Osteocyte (in vitro differentiated cells): ENCODE results near the gene MARCHF10. TPM values are rescaled to one million over a fixed set of nuclear protein-coding genes. Genes with fewer than 3 reads are reported as not detected.

ENCODE experiments used
- DNase-seq: peaks from one replicate; pipeline ENCODE4 v3.0.0; 2021; ENCODE audit warnings: mixed read lengths; ENCODE audit not compliant: unreplicated experiment; ENCODE audit errors: extremely low spot score
- H3K27ac Mint-ChIP-seq: one replicate; pipeline ENCODE4 v1.8.0; 2021; ENCODE audit warnings: mild to moderate bottlenecking, mixed read lengths; ENCODE audit not compliant: unreplicated experiment
- H3K27me3 Mint-ChIP-seq: one replicate; pipeline ENCODE4 v1.8.0; 2021; ENCODE audit warnings: mixed read lengths; ENCODE audit not compliant: unreplicated experiment
- H3K36me3 Mint-ChIP-seq: one replicate; pipeline ENCODE4 v1.8.0; 2021; ENCODE audit warnings: mixed read lengths; ENCODE audit not compliant: unreplicated experiment
- H3K4me1 Mint-ChIP-seq: one replicate; pipeline ENCODE4 v1.8.0; 2021; ENCODE audit warnings: mixed read lengths; ENCODE audit not compliant: unreplicated experiment
- H3K4me3 Mint-ChIP-seq: one replicate; pipeline ENCODE4 v1.8.0; 2021; ENCODE audit warnings: mild to moderate bottlenecking, moderate library complexity, mixed read lengths; ENCODE audit not compliant: unreplicated experiment
- H3K9me3 Mint-ChIP-seq: one replicate; pipeline ENCODE4 v1.8.0; 2021; ENCODE audit warnings: mixed read lengths; ENCODE audit not compliant: unreplicated experiment
- CTCF ChIP-seq: fragments of 200-600 bp; sonication (generic); IDR thresholded peaks from 2 replicates; pipeline ENCODE4 v1.5.0; 2021; ENCODE audit warnings: antibody characterized with exemption, mild to moderate bottlenecking, moderate library complexity
- total RNA-seq: library from RNA; stranded (reverse); gene quantifications from 2 replicates; pipeline ENCODE4 v1.2.1, GENCODE V29; 2021

MARCHF10 gene
- total RNA-seq, 1 donor from 2014 or later = not detected

GRCh38 chr17:62824290-62825131 is 16.4 kb upstream of the MARCHF10 start:
- Mint-ChIP-seq H3K27me3 (no peaks in the 10 kb centered on the region), H3K4me3 (no peak overlapping the region), H3K4me1 (peaks cover 20% of the 10 kb centered on the region), H3K9me3 (no peaks in the 10 kb centered on the region), H3K36me3 (no peaks in the 10 kb centered on the region), H3K27ac (no peak overlapping the region)
- DNase-seq = peak; percentile 6
- no peak for TF ChIP-seq CTCF

GRCh38 chr17:62823111-62823893 is 15.2 kb upstream of the MARCHF10 start:
- H3K4me3 Mint-ChIP-seq = no peak overlapping the region
- H3K9me3 Mint-ChIP-seq = no peaks in the 10 kb centered on the region
- no peaks in the 10 kb centered on the region for H3K27me3 Mint-ChIP-seq
- peaks cover 24% of the 10 kb centered on the region for H3K4me1 Mint-ChIP-seq
- DNase-seq = no peak
- no peak for TF ChIP-seq CTCF
- no peaks in the 10 kb centered on the region for H3K36me3 Mint-ChIP-seq
- no peak overlapping the region for H3K27ac Mint-ChIP-seq

GRCh38 chr17:62822080-62822904 is 14.2 kb upstream of the MARCHF10 start:
- H3K9me3 Mint-ChIP-seq = no peaks in the 10 kb centered on the region

GRCh38 chr17:62821189-62822079 is 13.3 kb upstream of the MARCHF10 start:
- no peak overlapping the region for H3K27ac Mint-ChIP-seq
- no peaks in the 10 kb centered on the region for H3K27me3 Mint-ChIP-seq
- peak; percentile 25 for DNase-seq
- H3K4me3 Mint-ChIP-seq = no peak overlapping the region
- no peaks in the 10 kb centered on the region for H3K36me3 Mint-ChIP-seq
- H3K9me3 Mint-ChIP-seq = no peaks in the 10 kb centered on the region
- TF ChIP-seq CTCF = no peak
- peaks cover 26% of the 10 kb centered on the region for H3K4me1 Mint-ChIP-seq

More at GRCh38 chr17:62822080-62822904, 14.2 kb upstream of the MARCHF10 start:
- no peak for TF ChIP-seq CTCF
- Mint-ChIP-seq H3K27ac (no peak overlapping the region), H3K4me3 (no peak overlapping the region), H3K4me1 (peaks cover 26% of the 10 kb centered on the region), H3K36me3 (no peaks in the 10 kb centered on the region), H3K27me3 (no peaks in the 10 kb centered on the region)
- peak; percentile 10 for DNase-seq
